GM18507 (cell line): ENCODE data around the gene LRMDA.
A peak's percentile ranks its signal among the peaks of the same experiment; 100 is the strongest.

Experiments
- DNase-seq: peaks from one replicate; pipeline ENCODE4 v3.0.0; 2011; ENCODE audit warnings: low read depth; ENCODE audit not compliant: insufficient read length; ENCODE audit errors: extremely low spot score
- FAIRE-seq: peaks from 2 replicates; lab custom pipeline; 2011; peaks lifted over from hg19 to GRCh38; lab: Jason Lieb, UNC

LRMDA gene

DNA sequence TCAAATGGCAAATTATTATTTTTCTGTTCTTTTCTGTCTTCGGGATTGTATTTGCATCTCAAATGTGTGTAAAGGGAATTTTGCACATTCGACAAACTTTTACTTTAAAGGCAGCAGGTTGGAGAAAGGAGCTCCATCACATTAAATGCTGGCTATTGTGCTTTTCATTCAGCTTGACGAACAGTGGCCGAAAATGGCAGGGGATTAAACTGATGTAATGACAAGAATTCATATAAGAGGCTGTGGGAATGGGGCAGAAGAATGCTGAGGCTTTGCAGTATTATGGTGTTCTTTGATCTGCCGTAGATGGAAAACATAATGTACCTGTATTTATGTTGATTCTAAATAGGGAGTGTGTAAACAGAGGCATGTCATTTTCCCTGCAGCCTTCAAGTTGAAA lies 376.0 kb downstream of the LRMDA start:
- FAIRE-seq = no peak
- DNase-seq = no peak

DNA sequence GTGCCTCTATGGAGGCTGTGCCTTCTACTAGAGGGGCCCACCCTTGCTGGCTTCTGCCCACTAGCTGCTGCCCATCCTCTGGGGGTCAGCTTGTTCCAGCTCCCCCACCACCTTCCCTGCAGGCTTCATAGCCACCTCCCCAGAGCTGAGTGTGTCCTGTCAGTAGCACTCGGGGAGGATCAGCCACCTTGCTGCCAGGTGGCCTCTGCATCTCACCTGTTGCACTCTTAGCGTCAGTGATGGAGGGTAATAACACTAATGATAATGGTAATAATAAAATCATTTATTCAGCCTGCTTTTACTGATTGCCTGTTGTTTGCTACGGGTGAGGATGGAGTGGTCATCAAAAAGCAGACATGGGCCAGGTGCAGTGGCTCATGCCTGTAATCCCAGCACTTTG lies 377.6 kb downstream of the LRMDA start:
- FAIRE-seq (no peak), DNase-seq (no peak)

DNA sequence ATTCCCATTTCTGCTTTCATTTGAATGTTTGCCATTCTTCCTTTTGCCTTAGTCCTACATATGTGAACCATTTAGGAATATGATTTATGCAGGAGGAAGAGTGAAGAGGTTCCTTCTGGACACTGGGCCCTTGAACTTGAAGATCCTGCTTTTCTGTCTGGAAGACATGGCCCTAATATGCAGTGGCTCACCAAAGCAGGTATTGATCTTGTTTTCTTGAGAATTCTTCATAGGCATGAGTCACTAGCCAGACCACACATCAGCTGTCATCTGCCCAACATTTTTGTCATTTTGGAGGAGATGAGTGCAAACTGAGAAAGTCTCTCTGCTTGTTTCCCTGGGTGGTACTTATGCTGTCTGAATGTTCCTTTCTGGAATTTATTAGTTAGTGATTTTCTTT lies 382.6 kb downstream of the LRMDA start:
- FAIRE-seq = no peak
- no peak for DNase-seq

DNA sequence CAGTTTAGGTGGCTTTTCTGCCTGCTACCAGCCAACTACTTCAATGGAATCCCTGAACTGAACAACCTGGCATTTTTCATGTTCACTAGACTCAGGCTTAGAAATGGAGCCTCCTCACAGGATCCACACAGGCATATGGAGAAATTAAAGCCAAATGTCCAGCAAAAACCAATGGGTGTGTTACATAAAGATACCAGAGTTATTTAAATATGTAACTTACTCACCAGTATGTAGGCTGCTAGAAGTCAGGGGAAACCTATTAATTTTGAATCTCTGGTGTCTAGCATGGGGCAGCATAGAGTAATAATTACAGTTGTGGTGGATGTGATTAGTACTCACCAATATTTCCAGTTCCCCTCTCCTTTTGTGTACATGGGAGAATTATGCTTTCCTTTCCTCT lies 383.6 kb downstream of the LRMDA start:
- no peak for DNase-seq
- no peak for FAIRE-seq

DNA sequence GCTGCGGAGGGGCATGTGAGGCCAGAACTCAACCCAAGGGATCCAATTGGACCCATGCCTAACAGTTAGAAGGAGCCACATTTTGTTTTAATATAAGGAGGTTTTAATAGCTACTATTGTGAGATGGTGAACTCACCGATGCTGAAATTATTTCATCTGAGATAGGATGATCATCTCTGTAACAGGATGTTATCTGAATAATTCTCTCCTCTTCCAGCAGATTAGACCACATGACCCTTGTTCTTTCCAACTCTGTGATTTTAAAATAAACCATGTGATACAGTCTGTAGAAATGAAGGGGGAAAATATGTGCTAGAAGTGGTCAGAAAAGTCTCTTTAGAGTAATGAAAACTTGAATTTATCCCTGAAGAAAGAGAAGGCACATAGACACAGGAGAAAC lies 385.8 kb downstream of the LRMDA start:
- FAIRE-seq (no peak), DNase-seq (no peak)

DNA sequence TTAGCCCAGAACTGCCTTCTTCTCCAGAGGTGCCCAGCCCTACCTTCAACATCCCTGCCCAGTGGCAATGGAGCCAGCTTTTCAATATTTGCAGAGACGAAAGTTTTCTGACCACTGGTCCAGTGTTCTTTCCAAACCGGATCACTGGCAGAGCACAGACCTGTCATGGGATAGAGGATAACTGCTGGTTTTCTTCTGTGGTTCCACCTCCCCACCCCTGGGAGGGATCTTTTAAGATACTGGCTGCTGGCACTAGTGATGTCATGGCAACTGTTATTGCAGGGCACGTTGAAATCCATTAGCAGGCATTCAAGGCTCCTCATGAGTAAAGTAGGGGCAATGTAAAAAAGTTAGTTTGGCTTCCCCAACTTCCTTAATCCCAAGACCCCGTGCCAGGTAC lies 387.1 kb downstream of the LRMDA start:
- DNase-seq = no peak
- FAIRE-seq = no peak

DNA sequence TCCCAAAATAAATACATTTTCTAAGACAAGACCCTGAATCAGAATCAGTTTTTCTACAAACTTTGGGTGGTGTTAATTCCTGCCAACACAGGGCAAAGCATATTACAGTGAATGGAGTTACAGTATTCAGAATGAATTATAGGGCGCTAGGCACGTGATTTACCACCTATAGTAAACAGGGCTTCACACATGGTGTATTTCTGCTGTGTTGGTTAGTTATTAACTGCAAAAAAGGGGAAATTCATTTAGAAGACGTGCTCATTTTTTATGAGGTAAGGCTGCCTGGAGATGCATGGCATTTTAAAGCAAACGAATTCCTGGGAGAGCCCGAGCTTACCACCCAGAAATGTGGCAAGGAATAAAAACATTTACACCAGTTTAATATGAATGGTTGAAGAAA lies 393.8 kb downstream of the LRMDA start:
- no peak for FAIRE-seq
- no peak for DNase-seq

DNA sequence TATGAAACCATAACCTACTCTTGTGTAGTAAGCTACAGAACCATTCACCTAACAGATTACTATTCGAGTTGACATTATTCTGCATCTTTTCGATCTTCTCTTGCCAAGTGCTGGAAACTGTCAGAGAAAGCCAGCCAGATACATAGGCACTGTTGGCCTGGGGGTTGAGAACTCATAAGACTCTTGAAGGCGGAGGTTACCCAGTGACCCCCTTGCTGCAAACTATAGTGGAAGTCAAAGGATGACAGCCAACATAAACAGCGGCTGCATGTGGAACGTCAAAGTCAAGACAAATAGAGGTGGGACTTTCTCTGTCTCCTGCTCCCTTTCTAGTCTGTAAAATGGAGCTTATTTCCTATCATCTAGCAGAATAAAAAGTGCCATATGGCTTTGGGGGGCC lies 394.2 kb downstream of the LRMDA start:
- DNase-seq (no peak), FAIRE-seq (no peak)

DNA sequence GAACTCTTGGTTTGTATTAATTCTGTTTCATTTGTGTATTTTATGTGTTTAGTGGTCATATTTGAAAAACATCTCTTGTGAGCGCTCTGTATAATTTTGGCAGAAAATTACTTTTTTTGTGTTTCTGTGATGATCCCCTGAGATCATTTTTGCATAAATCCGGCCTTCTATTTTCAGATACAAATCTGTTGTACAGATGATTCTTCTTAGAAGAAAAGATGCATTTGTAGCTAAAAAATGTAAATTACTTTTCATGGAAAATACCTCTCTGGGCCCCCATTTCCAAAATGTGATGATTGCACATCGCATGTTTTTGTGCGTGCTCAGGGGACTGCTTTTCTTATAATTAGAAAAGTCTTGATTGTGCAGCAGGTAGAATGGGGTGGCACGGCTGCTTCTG lies 395.4 kb downstream of the LRMDA start:
- FAIRE-seq (no peak), DNase-seq (no peak)

DNA sequence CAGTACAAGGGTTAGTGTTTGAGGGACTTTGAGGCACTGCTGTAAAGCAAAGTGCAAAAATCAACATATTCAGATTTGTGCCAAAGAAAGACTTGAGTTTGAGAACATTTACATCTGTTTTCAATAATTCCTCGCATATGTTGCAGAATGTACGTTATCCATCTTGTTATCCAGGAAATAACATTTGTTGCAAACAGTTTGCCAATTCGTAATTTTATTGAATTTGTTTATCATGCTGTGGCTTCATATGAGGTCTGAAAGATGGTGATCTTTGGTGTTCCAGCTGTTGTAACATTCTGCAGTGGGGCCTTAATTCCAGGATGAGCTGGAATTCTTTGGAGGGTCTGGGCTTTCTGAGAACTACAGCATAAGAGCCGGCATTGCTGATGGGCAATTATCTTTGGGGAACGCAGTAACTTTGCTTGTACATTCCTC lies 396.2 kb downstream of the LRMDA start:
- FAIRE-seq (no peak), DNase-seq (no peak)

DNA sequence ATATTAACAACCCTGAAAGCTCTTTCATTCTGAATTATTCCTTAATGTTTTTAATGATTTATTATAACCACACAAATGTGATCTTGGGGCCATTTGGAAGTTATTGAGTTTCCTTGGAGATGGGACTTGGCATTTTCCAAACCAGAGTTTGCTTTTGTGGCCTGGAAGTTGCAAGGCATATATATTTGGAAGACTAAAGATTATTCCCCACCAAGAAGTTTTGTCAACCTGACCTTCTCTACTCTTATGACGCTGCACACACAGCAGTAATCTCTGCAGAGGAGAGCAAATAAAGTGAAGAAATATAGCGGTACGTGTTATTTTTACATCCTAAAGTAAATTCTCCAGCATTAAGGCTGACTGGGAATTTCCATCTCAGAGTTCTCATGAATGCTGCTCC lies 397.0 kb downstream of the LRMDA start:
- FAIRE-seq (no peak), DNase-seq (no peak)

DNA sequence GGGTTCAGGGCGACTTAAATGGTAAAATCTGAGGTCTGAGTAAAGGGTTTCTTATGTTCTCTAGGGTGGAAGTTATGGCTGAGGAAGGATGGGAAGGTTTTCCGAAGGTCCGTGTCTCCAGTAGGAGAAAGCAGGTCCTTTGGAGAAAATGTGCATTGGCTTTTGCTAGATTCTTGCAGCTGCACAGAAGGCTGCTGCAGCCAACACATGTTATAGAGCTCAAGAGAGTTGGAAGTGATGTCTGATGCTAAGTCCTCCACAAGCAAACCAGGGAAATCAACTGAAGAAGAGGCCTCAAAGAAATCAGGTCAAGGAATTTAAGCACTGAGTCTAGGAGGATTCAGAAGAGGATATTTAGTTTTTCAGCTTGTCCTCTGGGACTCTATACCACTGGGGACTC lies 404.6 kb downstream of the LRMDA start:
- DNase-seq (no peak), FAIRE-seq (no peak)

DNA sequence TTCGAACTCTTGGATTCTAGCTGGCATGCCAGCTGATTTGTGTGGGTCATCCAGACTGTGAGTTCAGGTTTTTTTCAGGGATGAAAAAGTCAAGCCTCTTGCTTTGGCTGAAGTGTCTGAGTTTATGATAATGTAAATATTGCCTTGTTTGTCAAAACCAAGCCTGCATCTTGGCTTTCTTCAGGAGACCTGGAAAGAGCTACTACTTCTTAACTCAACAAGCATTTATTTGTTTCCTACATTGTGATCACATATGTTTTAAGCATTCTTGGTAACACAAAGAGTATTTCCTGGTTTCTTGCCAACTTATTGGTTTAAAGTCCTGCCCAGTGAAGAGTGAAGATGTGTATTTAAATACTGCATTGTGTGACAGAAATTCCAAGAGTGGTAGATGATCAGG lies 407.1 kb downstream of the LRMDA start:
- FAIRE-seq (no peak), DNase-seq (no peak)

DNA sequence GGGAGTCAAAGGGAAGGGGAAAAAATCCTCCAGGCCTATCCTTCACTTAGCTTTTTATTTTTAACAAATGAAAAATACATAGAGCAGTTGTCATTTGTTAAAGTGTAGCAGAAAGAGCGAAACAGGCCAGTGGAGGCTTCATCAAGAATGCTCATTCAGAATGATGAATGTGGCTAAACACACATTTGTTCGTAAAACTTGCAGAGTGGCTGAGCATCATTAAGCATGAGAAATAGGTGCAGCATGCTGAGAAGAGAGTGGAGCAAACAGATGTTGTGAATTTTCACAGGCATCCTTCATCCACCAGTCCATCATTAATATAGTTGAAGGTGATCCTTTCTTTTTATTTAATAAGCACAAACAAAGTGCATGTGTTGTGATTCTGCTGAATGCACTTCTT lies 407.6 kb downstream of the LRMDA start:
- FAIRE-seq = no peak
- DNase-seq = no peak

DNA sequence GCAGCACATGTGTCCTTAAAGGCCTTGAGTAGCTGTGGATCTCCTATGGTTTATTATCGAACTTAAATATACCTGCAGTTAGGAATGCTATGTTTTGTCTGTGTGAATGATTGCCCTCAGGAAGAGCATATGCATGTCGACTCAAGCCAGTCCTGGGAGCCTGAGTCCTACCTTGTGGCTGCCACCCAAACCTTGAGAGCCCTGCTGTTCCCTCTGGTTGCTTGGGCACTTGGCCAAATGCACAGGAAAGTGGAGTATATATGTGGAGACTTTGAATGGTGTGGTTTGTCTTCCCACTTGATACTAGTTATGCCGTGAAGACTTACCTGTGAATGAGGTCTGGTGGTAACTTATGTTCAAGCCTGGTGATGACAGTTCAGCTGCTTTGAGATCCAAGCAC lies 409.8 kb downstream of the LRMDA start:
- FAIRE-seq = no peak
- no peak for DNase-seq

DNA sequence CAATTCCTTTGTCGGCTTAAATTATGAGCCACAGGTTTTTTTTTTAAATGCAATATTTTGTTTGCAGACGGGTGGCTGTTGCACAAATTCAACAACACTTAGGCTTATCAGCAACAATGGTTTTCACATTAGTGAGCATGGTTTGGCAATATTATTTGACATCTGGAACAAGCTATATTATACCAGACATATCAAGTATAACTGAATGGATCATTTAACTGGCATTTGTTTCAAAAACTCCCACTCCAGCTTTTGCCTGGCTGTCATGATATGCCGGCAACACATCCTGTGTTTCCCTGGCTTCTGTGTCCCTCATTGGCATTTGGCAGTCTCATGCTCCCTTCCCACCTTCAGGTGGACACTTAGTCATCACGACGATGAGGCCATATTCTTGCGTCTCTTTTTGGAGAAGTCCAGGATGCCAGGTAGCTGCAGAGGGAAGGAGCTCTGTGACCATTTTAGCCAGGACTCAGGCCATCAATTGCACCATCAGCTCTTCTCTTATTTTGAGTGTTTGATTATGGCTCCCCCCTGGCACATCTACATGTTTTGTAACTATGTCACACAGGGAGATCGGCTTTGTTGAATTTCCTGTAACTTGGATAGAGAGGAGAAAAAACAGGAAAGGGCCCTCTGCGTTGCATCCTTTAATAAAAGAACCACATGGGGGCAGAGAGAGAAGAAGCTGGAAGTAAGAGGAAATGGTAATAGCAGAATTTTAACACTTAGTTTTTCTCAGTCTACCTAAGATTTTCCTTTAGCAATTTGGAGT lies 413.9 kb downstream of the LRMDA start:
- DNase-seq (no peak), FAIRE-seq (no peak)

DNA sequence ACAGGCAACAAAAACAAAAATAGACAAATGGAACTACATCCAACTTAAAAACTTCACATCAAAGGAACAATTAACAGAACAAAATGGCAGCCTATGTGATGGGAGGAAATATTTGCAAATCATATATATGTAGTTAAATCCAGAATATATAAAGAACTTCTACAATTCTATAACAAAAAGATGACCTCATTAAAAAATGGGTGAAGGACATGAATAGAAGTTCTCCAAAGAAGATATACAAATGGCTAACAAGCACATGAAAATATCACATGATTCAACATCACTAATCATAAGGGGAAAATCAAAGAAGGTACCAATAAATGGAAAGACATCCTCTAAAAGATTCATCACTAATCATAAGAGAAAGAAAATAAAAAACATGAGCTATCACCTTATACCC lies 416.1 kb downstream of the LRMDA start:
- no peak for FAIRE-seq
- DNase-seq = no peak

DNA sequence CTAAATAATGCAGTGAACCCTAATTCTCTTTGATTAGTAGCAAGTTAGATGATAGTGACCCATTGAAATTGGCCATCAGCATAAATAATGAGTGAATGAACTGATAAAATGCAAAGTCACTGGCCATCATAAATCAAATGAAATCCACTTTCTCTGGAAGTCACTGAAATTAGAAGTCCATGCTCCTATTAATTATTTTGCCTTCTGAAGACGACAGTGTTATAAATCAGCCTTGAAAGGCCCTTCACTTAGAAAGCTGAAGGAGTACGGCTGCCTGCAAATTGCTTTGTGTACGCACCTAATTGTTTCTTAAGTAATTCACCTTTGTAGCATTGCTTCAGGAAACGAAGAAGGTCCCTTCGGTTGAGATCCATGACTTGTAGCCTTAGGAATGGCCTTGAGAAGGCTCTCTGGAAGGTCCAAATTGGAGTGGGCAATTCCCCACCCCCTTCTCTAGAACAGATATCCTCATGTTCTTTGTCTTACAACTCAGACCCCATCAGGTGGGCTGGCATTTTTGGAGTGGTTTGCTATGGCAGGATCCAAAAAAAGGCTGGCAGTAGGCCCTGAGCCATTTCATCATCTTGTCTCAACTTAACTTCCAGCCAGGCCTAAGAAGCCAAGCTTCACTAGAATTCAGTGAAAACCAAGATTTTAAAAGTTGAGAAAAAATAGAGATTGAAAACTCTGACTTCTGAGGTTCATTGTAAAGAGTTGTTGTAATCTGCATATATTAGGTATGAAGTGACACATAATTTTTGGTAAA lies 420.3 kb downstream of the LRMDA start:
- DNase-seq (no peak), FAIRE-seq (no peak)

DNA sequence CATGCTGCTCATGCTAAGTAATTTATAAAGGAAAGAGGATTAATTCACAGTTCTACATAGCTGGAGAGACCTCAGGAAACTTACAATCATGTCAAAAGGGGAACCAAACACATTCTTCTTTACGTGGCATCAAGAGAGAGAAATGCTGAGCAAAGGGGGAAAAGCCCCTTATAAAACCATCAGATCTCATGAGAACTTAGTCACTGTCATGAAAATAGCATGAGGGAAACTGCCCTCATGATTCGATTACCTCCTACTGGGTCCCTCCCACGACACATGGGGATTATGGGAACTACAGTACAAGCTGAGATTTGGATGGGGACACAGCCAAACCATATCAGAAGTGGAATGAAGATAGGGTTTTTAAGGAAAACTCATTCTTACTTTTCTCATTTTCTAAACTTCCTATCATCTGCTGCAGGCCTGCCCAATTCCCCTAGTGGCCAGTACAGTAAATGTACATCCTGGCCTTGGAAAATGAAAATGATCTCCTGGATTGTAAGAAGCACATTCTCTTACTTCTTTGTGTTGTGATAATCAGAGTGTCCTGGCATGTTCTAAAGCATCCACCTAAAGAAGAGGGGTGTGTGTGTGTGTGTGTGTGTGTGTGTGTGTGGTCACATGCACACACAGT lies 421.5 kb downstream of the LRMDA start:
- DNase-seq (no peak), FAIRE-seq (peak; percentile 65)

DNA sequence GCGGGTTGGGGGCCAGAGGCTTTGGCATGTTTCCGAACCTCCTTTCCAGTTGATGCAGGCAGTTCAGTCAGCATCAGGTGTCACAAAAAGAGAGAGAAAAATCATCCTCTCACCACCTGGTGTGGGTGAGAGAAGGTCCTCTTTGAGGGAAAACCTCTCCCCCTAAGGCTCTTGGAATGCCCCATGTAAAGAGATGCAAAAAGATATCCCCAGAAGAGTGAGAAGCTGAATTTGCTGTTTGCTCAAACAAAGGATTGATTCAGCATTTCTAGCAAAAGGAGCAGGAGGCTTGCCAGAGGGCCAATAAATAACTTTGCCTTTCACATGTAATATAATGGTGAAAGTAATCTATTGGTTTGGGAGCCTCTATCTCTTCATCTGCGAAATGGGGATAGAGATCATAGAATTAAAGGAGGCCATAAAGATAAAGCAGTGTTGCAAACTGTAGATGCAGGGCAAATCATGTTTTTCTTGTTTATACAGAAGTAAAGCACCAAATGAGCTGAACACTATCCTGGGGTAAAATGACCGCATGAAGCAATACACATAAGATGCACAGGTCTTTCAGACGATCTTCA lies 425.9 kb downstream of the LRMDA start:
- no peak for DNase-seq
- no peak for FAIRE-seq
